ENCODE data around the gene GPR32. TPM values are rescaled to one million over a fixed set of nuclear protein-coding genes. Genes with fewer than 3 reads are reported as not detected.

Gene GPR32
- total and polyA plus RNA-seq, 4 experiments from 2014 or later, result not detected

DNA sequence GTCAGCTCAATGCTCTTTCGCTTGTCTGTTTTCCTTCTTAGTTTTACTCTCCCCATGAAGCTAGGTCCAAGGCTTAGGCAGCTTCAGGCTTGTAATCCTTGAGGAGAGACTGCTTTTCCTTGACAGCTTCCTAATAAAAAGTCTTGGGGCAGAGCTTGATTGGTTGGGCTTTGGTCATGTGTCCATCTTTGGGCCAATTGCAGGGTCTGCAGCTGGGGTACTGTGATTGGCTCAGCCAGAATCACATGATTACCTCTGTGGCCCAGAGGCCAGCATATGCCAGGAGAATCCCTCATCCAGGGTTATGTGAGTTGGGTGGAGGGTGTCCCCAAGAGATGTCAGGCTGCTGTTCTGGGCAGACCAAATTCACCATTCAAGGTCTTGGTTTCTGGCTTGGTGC is 45.2 kb downstream of the GPR32 start:
- H3K36me3 Mint-ChIP-seq, result no peaks in the 10 kb centered on the region
- Histone ChIP-seq H3K36me3 (ENCODE audit: insufficient read depth, low read length) (no peaks in the 10 kb centered on the region), H3K27me3 (ENCODE audit: insufficient read depth, low read length) (peaks cover 11% of the 10 kb centered on the region), H3K27ac (ENCODE audit: low read depth, low read length) (no peak overlapping the region), H3K4me1 (ENCODE audit: insufficient read depth, low read length) (peaks cover 19% of the 10 kb centered on the region), H3K4me3 (ENCODE audit: low read length in 2 of 2) (no peak overlapping the region), H3K9me3 (ENCODE audit: control insufficient read depth in 1 of 2, low read length in 2 of 2) (no peaks in the 10 kb centered on the region)
- peaks cover 24 to 47% of the 10 kb centered on the region in 2 donors for H3K27me3 Mint-ChIP-seq
- H3K4me3 Mint-ChIP-seq, result no peak overlapping the region
- H3K27ac Mint-ChIP-seq, result no peak overlapping the region
- ChIA-PET POLR2A (ENCODE audit: partially characterized antibody) (no interaction called here), CTCF (ENCODE audit: partially characterized antibody) (no interaction called here)
- peaks cover 11 to 23% (median 16%) of the 10 kb centered on the region in 4 donors for H3K4me1 Mint-ChIP-seq
- intact Hi-C loops (cut with micrococcal nuclease), result no loop called here
- peaks cover 0 to 2% (median 0%) of the 10 kb centered on the region in 8 donors for H3K9me3 Mint-ChIP-seq
- DNase-seq, result no peak

DNA sequence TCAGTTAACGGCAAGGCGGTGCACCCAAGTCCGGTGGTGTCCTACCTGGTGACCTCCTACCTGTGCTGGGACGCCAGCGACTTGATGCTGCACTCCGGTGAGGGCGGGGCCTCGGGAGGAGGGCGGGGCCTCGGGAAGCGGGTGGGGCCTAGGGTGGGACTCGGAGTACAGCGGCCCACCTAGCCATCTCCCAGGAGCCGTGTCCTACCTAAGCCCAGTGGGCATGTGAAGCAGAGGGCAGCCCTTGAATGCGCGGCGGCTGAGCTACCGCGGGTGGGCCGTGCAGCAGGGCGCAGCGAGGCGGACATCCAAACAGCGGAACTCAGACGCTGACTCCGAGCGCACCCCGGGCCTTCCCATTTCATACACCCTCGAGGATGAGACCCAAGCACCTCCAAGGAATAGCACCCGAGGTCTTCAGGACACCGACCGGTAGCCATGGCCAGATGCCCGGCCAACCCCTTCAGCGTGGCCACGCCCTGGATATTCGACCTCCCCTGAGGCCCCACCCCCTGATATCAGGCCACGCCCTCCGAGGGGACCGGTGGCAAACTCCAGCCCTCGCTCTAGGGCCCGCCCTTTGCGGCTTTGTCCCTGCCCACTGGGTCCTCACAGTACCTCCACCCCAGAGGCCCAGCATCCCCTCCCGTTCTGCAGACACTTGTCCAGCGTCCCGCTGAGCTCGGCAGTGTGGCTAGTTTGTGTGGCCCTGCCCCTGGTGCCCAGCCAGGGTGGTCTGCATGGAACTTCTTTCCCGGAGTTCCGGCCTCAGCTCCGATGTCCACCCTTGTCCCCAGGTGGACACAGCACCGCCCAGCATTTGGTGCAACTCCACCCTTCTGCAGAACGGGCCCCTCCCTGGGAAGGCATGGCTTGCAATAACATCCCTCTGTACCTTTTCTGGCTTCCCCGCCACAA is 47.9 kb downstream of the GPR32 start:
- Histone ChIP-seq H3K27me3 (ENCODE audit: insufficient read depth, low read length) (peaks cover 13% of the 10 kb centered on the region), H3K4me1 (ENCODE audit: insufficient read depth, low read length) (peaks cover 21% of the 10 kb centered on the region), H3K36me3 (ENCODE audit: insufficient read depth, low read length) (no peaks in the 10 kb centered on the region), H3K9me3 (ENCODE audit: control insufficient read depth in 1 of 2, low read length in 2 of 2) (no peaks in the 10 kb centered on the region), H3K4me3 (ENCODE audit: low read length in 2 of 2) (peak overlapping the region; percentile 36 to 38), H3K27ac (ENCODE audit: low read depth, low read length) (no peak overlapping the region)
- H3K4me1 Mint-ChIP-seq, result peaks cover 15 to 26% (median 21%) of the 10 kb centered on the region in 4 donors
- peak in 1 of 5 donors; percentile 40 for DNase-seq
- H3K27ac Mint-ChIP-seq, result peak overlapping the region in 1 of 7 donors; percentile 7
- peaks cover 0 to under 1% (median 0%) of the 10 kb centered on the region in 8 donors for H3K9me3 Mint-ChIP-seq
- POLR2A ChIA-PET (ENCODE audit: partially characterized antibody), result no interaction called here
- H3K27me3 Mint-ChIP-seq, result peaks cover 36 to 62% of the 10 kb centered on the region in 2 donors
- peak overlapping the region; percentile 52 to 82 (median 66) for H3K4me3 Mint-ChIP-seq
- intact Hi-C loops (cut with micrococcal nuclease), result no loop called here
- no peaks in the 10 kb centered on the region for H3K36me3 Mint-ChIP-seq
- CTCF ChIA-PET (ENCODE audit: partially characterized antibody), result interaction anchor here (0.5 kb wide), 1 partner anchor 36 kb away, joined by 4 read pairs; no protein-coding TSS in a partner anchor

DNA sequence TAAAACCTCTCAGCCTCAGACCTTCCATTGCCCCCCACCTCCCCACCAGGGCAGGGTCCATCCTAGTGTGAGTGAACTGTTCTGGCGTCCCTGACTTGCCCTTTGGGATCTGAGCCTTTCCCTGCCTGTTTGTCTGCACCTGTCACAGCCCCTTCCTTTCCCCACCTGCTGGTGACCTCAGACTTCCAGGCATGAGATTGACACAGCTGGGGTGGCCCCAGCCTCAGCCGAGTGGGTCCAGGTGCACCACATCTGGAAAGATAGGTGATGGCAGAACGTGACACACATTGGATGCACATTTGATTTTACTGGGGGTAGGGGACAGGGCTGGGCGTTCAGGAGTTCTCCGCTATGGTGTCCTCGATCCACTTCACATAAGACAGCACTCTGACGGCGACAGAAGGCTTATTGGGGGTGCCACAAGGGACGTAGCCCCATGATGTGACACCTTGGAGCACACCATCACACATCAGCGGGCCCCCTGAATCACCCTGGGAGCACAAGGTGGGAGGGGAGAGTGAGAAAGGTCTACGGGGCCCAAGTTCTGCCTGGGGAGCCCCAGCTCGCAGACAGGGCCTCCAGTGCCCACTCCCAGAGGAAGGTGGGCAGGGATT is 48.7 kb downstream of the GPR32 start:
- Histone ChIP-seq H3K36me3 (ENCODE audit: insufficient read depth, low read length) (no peaks in the 10 kb centered on the region), H3K27ac (ENCODE audit: low read depth, low read length) (no peak overlapping the region), H3K4me1 (ENCODE audit: insufficient read depth, low read length) (peaks cover 21% of the 10 kb centered on the region), H3K4me3 (ENCODE audit: low read length in 2 of 2) (no peak overlapping the region), H3K27me3 (ENCODE audit: insufficient read depth, low read length) (peaks cover 13% of the 10 kb centered on the region), H3K9me3 (ENCODE audit: control insufficient read depth in 1 of 2, low read length in 2 of 2) (no peaks in the 10 kb centered on the region)
- H3K27me3 Mint-ChIP-seq, result peaks cover 36 to 64% of the 10 kb centered on the region in 2 donors
- H3K9me3 Mint-ChIP-seq, result peaks cover 0 to 1% (median 0%) of the 10 kb centered on the region in 8 donors
- ChIA-PET CTCF (ENCODE audit: partially characterized antibody) (interaction anchor here (0.5 kb wide), 1 partner anchor 37 kb away, joined by 4 read pairs; no protein-coding TSS in a partner anchor), POLR2A (ENCODE audit: partially characterized antibody) (no interaction called here)
- intact Hi-C loops (cut with micrococcal nuclease), result no loop called here
- H3K4me3 Mint-ChIP-seq, result peak overlapping the region; percentile 52 to 82 (median 66)
- no peaks in the 10 kb centered on the region for H3K36me3 Mint-ChIP-seq
- peaks cover 15 to 26% (median 21%) of the 10 kb centered on the region in 4 donors for H3K4me1 Mint-ChIP-seq
- DNase-seq, result peak in 1 of 5 donors; percentile 24
- H3K27ac Mint-ChIP-seq, result no peak overlapping the region

DNA sequence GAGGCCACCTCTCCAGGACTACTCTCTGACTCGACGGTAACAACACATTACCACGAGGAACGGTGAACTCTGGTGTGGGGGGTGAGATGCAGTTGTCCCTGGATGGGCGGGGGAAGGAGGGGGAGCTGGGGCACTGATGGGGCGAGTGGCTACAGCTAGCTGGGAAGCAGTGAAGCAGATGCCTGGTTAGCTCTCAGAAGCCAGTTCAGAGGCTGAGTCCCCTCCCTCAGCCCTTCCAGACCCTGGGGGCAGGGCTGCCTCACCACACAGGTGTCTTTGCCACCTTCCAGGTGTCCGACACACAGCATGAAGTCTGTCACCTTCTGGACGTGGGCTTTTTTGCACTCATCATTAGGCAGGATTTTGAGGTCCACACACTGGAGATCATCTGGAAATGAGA is 49.4 kb downstream of the GPR32 start:
- no peaks in the 10 kb centered on the region for H3K36me3 ChIP-seq (ENCODE audit: insufficient read depth, low read length)
- H3K27ac Mint-ChIP-seq, result no peak overlapping the region
- H3K27ac ChIP-seq (ENCODE audit: low read depth, low read length), result no peak overlapping the region
- ChIA-PET CTCF (ENCODE audit: partially characterized antibody) (no interaction called here), POLR2A (ENCODE audit: partially characterized antibody) (no interaction called here)
- H3K4me3 Mint-ChIP-seq, result peak overlapping the region in 1 of 8 donors; percentile 61
- H3K27me3 ChIP-seq (ENCODE audit: insufficient read depth, low read length), result peaks cover 13% of the 10 kb centered on the region
- DNase-seq, result no peak
- no peaks in the 10 kb centered on the region for H3K9me3 ChIP-seq (ENCODE audit: control insufficient read depth in 1 of 2, low read length in 2 of 2)
- peaks cover 21% of the 10 kb centered on the region for H3K4me1 ChIP-seq (ENCODE audit: insufficient read depth, low read length)
- peaks cover 0 to 1% (median 0%) of the 10 kb centered on the region in 8 donors for H3K9me3 Mint-ChIP-seq
- H3K36me3 Mint-ChIP-seq, result no peaks in the 10 kb centered on the region
- peaks cover 15 to 26% (median 21%) of the 10 kb centered on the region in 4 donors for H3K4me1 Mint-ChIP-seq
- H3K4me3 ChIP-seq (ENCODE audit: low read length in 2 of 2), result no peak overlapping the region
- peaks cover 40 to 68% of the 10 kb centered on the region in 2 donors for H3K27me3 Mint-ChIP-seq
- intact Hi-C loops (cut with micrococcal nuclease), result no loop called here

DNA sequence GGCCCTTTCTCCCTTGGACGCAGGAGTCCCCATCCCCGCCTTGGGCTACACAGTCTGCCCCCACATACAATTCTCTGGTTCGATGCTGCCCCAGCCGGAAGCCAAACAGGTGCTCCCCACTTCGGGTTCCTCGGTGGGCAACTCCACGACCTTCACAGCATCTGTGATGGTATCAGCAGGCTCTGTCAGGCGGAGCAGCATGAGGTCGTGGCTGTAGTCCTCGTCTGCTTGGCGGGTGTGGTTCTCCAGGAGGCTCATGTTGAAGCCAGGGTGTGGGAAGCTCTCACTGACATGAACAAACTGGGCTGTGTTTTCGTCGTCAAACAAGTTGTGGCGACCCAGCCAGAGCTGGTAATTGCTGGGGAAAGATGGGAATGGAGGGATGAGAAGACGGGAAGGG is 49.8 kb downstream of the GPR32 start:
- Histone ChIP-seq H3K9me3 (ENCODE audit: control insufficient read depth in 1 of 2, low read length in 2 of 2) (no peaks in the 10 kb centered on the region), H3K4me1 (ENCODE audit: insufficient read depth, low read length) (peaks cover 21% of the 10 kb centered on the region), H3K27ac (ENCODE audit: low read depth, low read length) (no peak overlapping the region), H3K4me3 (ENCODE audit: low read length in 2 of 2) (no peak overlapping the region), H3K36me3 (ENCODE audit: insufficient read depth, low read length) (no peaks in the 10 kb centered on the region), H3K27me3 (ENCODE audit: insufficient read depth, low read length) (peaks cover 13% of the 10 kb centered on the region)
- peaks cover 0 to 1% (median 0%) of the 10 kb centered on the region in 8 donors for H3K9me3 Mint-ChIP-seq
- POLR2A ChIA-PET (ENCODE audit: partially characterized antibody), result no interaction called here
- peaks cover 40 to 66% of the 10 kb centered on the region in 2 donors for H3K27me3 Mint-ChIP-seq
- H3K4me1 Mint-ChIP-seq, result peaks cover 15 to 26% (median 21%) of the 10 kb centered on the region in 4 donors
- CTCF ChIA-PET (ENCODE audit: partially characterized antibody), result no interaction called here
- intact Hi-C loops (cut with micrococcal nuclease), result no loop called here
- DNase-seq, result peak in 1 of 5 donors; percentile 29
- H3K27ac Mint-ChIP-seq, result no peak overlapping the region
- H3K4me3 Mint-ChIP-seq, result peak overlapping the region in 3 of 8 donors; percentile 2 to 61 (median 29)
- H3K36me3 Mint-ChIP-seq, result no peaks in the 10 kb centered on the region

DNA sequence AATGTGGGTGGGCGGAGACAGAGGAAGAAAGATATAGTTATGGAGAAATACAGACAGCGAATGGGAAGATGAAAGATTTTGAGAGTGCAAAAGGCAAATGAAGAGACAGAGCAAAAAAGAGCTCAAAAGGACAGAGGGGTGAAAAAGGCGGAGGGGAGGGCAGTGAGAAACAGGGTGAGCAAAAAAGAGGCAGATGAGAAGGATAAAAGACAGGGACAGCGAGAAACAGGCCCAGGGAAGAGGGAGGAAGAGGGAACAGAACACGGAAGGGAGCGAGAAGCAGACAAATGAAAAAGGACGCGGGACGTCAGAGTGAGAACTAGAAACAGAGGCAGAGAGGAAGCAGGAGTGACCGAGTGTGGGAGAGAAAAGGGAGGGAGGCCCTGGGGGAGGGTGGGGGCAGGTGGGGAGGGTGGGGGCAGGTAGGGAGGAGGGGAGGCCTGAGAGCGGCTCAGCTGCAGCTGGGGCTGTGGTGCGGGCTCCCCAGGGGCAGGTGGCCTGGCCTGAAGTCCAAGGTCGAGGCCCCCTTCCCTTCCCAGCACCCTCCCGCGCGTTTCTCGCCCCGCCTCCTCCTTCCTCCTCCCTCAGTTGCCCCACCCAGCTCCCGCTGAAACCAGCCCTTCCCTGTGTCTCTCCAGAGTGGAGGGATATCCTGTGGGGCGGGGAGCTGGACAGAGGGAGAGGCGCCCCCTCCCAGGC is 50.4 kb downstream of the GPR32 start:
- peak in 1 of 5 donors; percentile 7 for DNase-seq
- Histone ChIP-seq H3K4me1 (ENCODE audit: insufficient read depth, low read length) (peaks cover 21% of the 10 kb centered on the region), H3K36me3 (ENCODE audit: insufficient read depth, low read length) (no peaks in the 10 kb centered on the region), H3K27ac (ENCODE audit: low read depth, low read length) (no peak overlapping the region), H3K9me3 (ENCODE audit: control insufficient read depth in 1 of 2, low read length in 2 of 2) (no peaks in the 10 kb centered on the region), H3K27me3 (ENCODE audit: insufficient read depth, low read length) (peaks cover 13% of the 10 kb centered on the region), H3K4me3 (ENCODE audit: low read length in 2 of 2) (no peak overlapping the region)
- Mint-ChIP-seq H3K27me3 (peaks cover 38 to 61% of the 10 kb centered on the region in 2 donors), H3K4me1 (peaks cover 15 to 26% (median 21%) of the 10 kb centered on the region in 4 donors), H3K36me3 (no peaks in the 10 kb centered on the region), H3K9me3 (peaks cover 0 to 1% (median 0%) of the 10 kb centered on the region in 8 donors), H3K4me3 (peak overlapping the region in 4 of 8 donors; percentile 2 to 62 (median 16)), H3K27ac (peak overlapping the region in 2 of 7 donors; percentile 10 to 13)
- ChIA-PET POLR2A (ENCODE audit: partially characterized antibody) (no interaction called here), CTCF (ENCODE audit: partially characterized antibody) (no interaction called here)
- intact Hi-C loops (cut with micrococcal nuclease), result no loop called here

DNA sequence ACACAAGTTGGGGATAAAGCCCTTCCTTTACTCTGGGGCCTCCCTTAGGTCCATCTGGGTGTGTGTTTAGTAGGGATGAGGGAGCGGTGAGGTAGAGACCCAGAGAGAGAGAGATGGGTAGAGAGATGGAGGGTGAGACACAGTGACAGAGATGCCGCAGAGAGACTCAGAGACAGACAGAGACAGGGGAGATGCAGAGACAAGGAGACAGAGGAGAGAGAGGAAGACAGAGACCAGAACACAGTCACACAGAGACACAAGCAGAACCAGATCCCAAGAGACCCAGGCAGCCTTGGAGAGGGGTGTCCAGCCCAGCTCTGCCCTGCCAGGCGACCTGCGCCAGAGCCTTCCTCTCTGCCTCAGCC is 51.0 kb downstream of the GPR32 start:
- POLR2A ChIA-PET (ENCODE audit: partially characterized antibody), result no interaction called here
- Histone ChIP-seq H3K4me1 (ENCODE audit: insufficient read depth, low read length) (peaks cover 21% of the 10 kb centered on the region), H3K27ac (ENCODE audit: low read depth, low read length) (no peak overlapping the region), H3K9me3 (ENCODE audit: control insufficient read depth in 1 of 2, low read length in 2 of 2) (no peaks in the 10 kb centered on the region), H3K27me3 (ENCODE audit: insufficient read depth, low read length) (peaks cover 13% of the 10 kb centered on the region), H3K4me3 (ENCODE audit: low read length in 2 of 2) (no peak overlapping the region), H3K36me3 (ENCODE audit: insufficient read depth, low read length) (no peaks in the 10 kb centered on the region)
- Mint-ChIP-seq H3K27me3 (peaks cover 40 to 58% of the 10 kb centered on the region in 2 donors), H3K9me3 (peaks cover 0 to 1% (median 0%) of the 10 kb centered on the region in 8 donors), H3K4me1 (peaks cover 15 to 26% (median 21%) of the 10 kb centered on the region in 4 donors), H3K36me3 (no peaks in the 10 kb centered on the region), H3K4me3 (no peak overlapping the region), H3K27ac (peak overlapping the region in 1 of 7 donors; percentile 47)
- DNase-seq, result no peak
- intact Hi-C loops (cut with micrococcal nuclease), result no loop called here
- CTCF ChIA-PET (ENCODE audit: partially characterized antibody), result no interaction called here

Measured in CD4-positive, alpha-beta memory T cell (primary cell).